Mesenchymal stem cell (in vitro differentiated cells and primary cell): ENCODE measurements around the gene KLK10.
A peak's percentile ranks its signal among the peaks of the same experiment; 100 is the strongest.

Experiments used
- DNase-seq: peaks from one replicate; pipeline ENCODE4 v3.0.0-alpha.2; 2013
- H2AFZ ChIP-seq: one replicate; pipeline ENCODE4 v1.6.1; 2013; ENCODE audit warnings: low read depth, mild to moderate bottlenecking, control low read depth, inconsistent platforms, low read length, moderate library complexity
- H2AK5ac ChIP-seq: 2 replicates; pipeline ENCODE4 v1.6.1; 2013; ENCODE audit warnings: low read length, moderate library complexity, mild to moderate bottlenecking, inconsistent platforms; ENCODE audit not compliant: severe bottlenecking
- H2BK120ac ChIP-seq: one replicate; pipeline ENCODE4 v1.6.1; 2013; ENCODE audit warnings: low read depth, mild to moderate bottlenecking, inconsistent platforms, low read length, moderate library complexity
- H2BK12ac ChIP-seq, 2 experiments: one replicate each; pipeline ENCODE4 v1.6.1; 2013; ENCODE audit warnings: inconsistent platforms in 2 of 2, low read length in 2 of 2, mild to moderate bottlenecking in 2 of 2, moderate library complexity in 2 of 2, control low read depth in 1 of 2
- H2BK15ac ChIP-seq: one replicate; pipeline ENCODE4 v1.6.1; 2013; ENCODE audit warnings: mild to moderate bottlenecking, low read depth, inconsistent platforms; ENCODE audit not compliant: poor library complexity, severe bottlenecking
- H2BK5ac ChIP-seq: 2 replicates; pipeline ENCODE4 v1.6.1; 2013; ENCODE audit warnings: low read depth, mild to moderate bottlenecking, low read length, control low read depth, inconsistent platforms; ENCODE audit not compliant: poor library complexity, severe bottlenecking
- H3K14ac ChIP-seq, 2 experiments: one replicate each; pipeline ENCODE4 v1.6.1; 2013; ENCODE audit warnings: inconsistent platforms in 2 of 2, low read length in 2 of 2, control low read depth in 1 of 2, mild to moderate bottlenecking in 1 of 2, moderate library complexity in 1 of 2
- H3K18ac ChIP-seq, 2 experiments: one replicate each; pipeline ENCODE4 v1.6.1; 2013; ENCODE audit warnings: inconsistent platforms in 2 of 2, low read length in 2 of 2, control low read depth in 1 of 2, low read depth in 1 of 2, mild to moderate bottlenecking in 1 of 2
- H3K23ac ChIP-seq, 2 experiments: one replicate each; pipeline ENCODE4 v1.6.1; 2013; ENCODE audit warnings: inconsistent platforms in 2 of 2, low read length in 2 of 2, mild to moderate bottlenecking in 2 of 2, moderate library complexity in 2 of 2, control low read depth in 1 of 2
- H3K27ac ChIP-seq: 2 replicates; pipeline ENCODE4 v1.5.1; 2013; ENCODE audit warnings: mild to moderate bottlenecking, moderate library complexity, low read length, control low read depth, inconsistent platforms; ENCODE audit not compliant: poor library complexity, severe bottlenecking
- H3K27me3 ChIP-seq, 2 experiments: 2 replicates each; pipeline versions ENCODE4 v1.6.1 to v1.7.0; 2013; ENCODE audit warnings: low read length in 2 of 2, mild to moderate bottlenecking in 2 of 2, moderate library complexity in 2 of 2, control low read depth in 1 of 2, inconsistent platforms in 1 of 2; ENCODE audit not compliant: control insufficient read depth in 1 of 2, insufficient read depth in 1 of 2
- H3K36me3 ChIP-seq, 2 experiments: 2 replicates each; pipeline versions ENCODE4 v1.6.1 to v1.7.0; 2013; ENCODE audit warnings: low read length in 2 of 2, control low read depth in 1 of 2, inconsistent platforms in 1 of 2, low read depth in 1 of 2, mild to moderate bottlenecking in 1 of 2; ENCODE audit not compliant: insufficient read depth in 2 of 2, control insufficient read depth in 1 of 2
- H3K4ac ChIP-seq, 2 experiments: one replicate each; pipeline ENCODE4 v1.6.1; 2013; ENCODE audit warnings: inconsistent platforms in 2 of 2, low read length in 2 of 2, mild to moderate bottlenecking in 2 of 2, moderate library complexity in 2 of 2, control low read depth in 1 of 2, low read depth in 1 of 2
- H3K4me1 ChIP-seq: 2 replicates; pipeline ENCODE4 v1.6.1; 2013; ENCODE audit warnings: low read depth, low read length, control low read depth; ENCODE audit not compliant: control insufficient read depth, insufficient read depth
- H3K4me2 ChIP-seq: 2 replicates; pipeline ENCODE4 v1.6.1; 2013; ENCODE audit warnings: low read length, mild to moderate bottlenecking, inconsistent platforms; ENCODE audit not compliant: poor library complexity, severe bottlenecking
- H3K4me3 ChIP-seq, 2 experiments: 2 replicates each; pipeline versions ENCODE4 v1.5.1 to v1.7.0; 2013; ENCODE audit warnings: low read length in 2 of 2, mild to moderate bottlenecking in 2 of 2, control low read depth in 1 of 2, low read depth in 1 of 2; ENCODE audit not compliant: insufficient read depth in 1 of 2
- H3K79me1 ChIP-seq: replicated peaks from 2 replicates; pipeline ENCODE4 v1.6.1; 2013; ENCODE audit warnings: mild to moderate bottlenecking, control low read depth, low read length, inconsistent platforms; ENCODE audit not compliant: poor library complexity, severe bottlenecking
- H3K9ac ChIP-seq: 2 replicates; pipeline ENCODE4 v1.7.0; 2013; ENCODE audit warnings: mild to moderate bottlenecking, low read length, moderate library complexity
- H3K9me3 ChIP-seq: 2 replicates; pipeline ENCODE4 v1.7.0; 2013; ENCODE audit warnings: mild to moderate bottlenecking, low read length; ENCODE audit not compliant: control insufficient read depth
- H4K8ac ChIP-seq: one replicate; pipeline ENCODE4 v1.6.1; 2013; ENCODE audit warnings: inconsistent platforms, mild to moderate bottlenecking, low read length, moderate library complexity
- H4K91ac ChIP-seq: one replicate; pipeline ENCODE4 v1.6.1; 2013; ENCODE audit warnings: mild to moderate bottlenecking, low read length, inconsistent platforms
- WGBS: methylation state at CpG from one replicate; pipeline ENCODE4 v1.1.7; 2013; ENCODE audit warnings: mixed read lengths; 5-methylcytosine and 5-hydroxymethylcytosine counted together

The KLK10 gene

GRCh38 chr19:50982186-50982585 lies 37.3 kb downstream of the KLK10 start:
- no peak overlapping the region for H3K14ac ChIP-seq
- H3K36me3 ChIP-seq, result no peaks in the 10 kb centered on the region
- H3K4me1 ChIP-seq, result no peaks in the 10 kb centered on the region
- no peak overlapping the region for H3K4me2 ChIP-seq
- H4K91ac ChIP-seq, result no peak overlapping the region
- H2AK5ac ChIP-seq, result no peak overlapping the region
- H3K4me3 ChIP-seq, result no peak overlapping the region
- H3K4ac ChIP-seq, result no peak overlapping the region
- no peaks in the 10 kb centered on the region for H3K79me1 ChIP-seq
- H3K18ac ChIP-seq, result no peak overlapping the region
- H2BK15ac ChIP-seq, result no peak overlapping the region
- no peak overlapping the region for H2BK12ac ChIP-seq
- no peak overlapping the region for H3K27ac ChIP-seq
- no peak for DNase-seq
- no peak overlapping the region for H3K9ac ChIP-seq
- H3K23ac ChIP-seq, result no peak overlapping the region
- H2BK120ac ChIP-seq, result no peak overlapping the region
- 79% methylated on average over 4 of the region's 4 CpGs for WGBS
- H4K8ac ChIP-seq, result no peak overlapping the region
- H3K27me3 ChIP-seq, result peaks cover 0 to 46% of the 10 kb centered on the region in 2 experiments
- H3K9me3 ChIP-seq, result no peaks in the 10 kb centered on the region
- no peak overlapping the region for H2AFZ ChIP-seq
- H2BK5ac ChIP-seq, result no peak overlapping the region

GRCh38 chr19:50981587-50982146 lies 37.8 kb downstream of the KLK10 start:
- H3K9me3 ChIP-seq, result no peaks in the 10 kb centered on the region
- H2BK12ac ChIP-seq, result no peak overlapping the region
- H3K27me3 ChIP-seq, result peaks cover 0 to 48% of the 10 kb centered on the region in 2 experiments
- no peak overlapping the region for H2AK5ac ChIP-seq
- no peak for DNase-seq
- no peak overlapping the region for H2AFZ ChIP-seq
- H3K4me2 ChIP-seq, result no peak overlapping the region
- no peak overlapping the region for H2BK120ac ChIP-seq
- no peak overlapping the region for H3K18ac ChIP-seq
- H2BK15ac ChIP-seq, result no peak overlapping the region
- no peak overlapping the region for H3K27ac ChIP-seq
- no peak overlapping the region for H3K4me3 ChIP-seq
- no peaks in the 10 kb centered on the region for H3K36me3 ChIP-seq
- H3K9ac ChIP-seq, result no peak overlapping the region
- H4K91ac ChIP-seq, result no peak overlapping the region
- H3K4ac ChIP-seq, result no peak overlapping the region
- WGBS, result 61% methylated on average over 11 of the region's 11 CpGs
- H3K79me1 ChIP-seq, result no peaks in the 10 kb centered on the region
- H3K14ac ChIP-seq, result no peak overlapping the region
- H4K8ac ChIP-seq, result no peak overlapping the region
- peak overlapping the region; percentile 24 for H2BK5ac ChIP-seq
- H3K23ac ChIP-seq, result no peak overlapping the region
- H3K4me1 ChIP-seq, result no peaks in the 10 kb centered on the region

DNA sequence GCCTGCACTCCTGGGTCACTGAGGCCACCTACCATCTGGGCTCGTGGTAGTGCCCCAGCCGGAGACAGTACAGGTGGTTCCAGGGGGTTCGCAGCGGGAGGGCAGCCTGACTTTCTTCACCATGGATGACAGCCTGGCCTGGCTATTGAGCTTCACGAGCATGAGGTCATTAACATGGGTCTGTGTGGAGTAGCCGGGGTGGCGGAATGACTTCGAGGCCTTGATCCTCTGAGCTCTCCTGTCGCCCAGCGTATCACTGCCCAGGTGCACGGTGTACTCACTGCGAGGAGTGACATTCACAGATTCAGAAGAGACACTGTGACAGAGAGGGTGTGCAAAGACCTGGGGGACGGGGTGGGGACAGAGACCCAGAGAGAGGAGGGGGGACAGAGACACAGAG lies 39.3 kb downstream of the KLK10 start:
- no peak overlapping the region for H3K4me3 ChIP-seq
- no peak overlapping the region for H3K4ac ChIP-seq
- H4K91ac ChIP-seq, result peak overlapping the region; percentile 39
- peaks cover 0 to 52% of the 10 kb centered on the region in 2 experiments for H3K27me3 ChIP-seq
- H3K14ac ChIP-seq, result no peak overlapping the region
- H2BK15ac ChIP-seq, result no peak overlapping the region
- H3K9me3 ChIP-seq, result no peaks in the 10 kb centered on the region
- H2BK5ac ChIP-seq, result no peak overlapping the region
- H2AK5ac ChIP-seq, result no peak overlapping the region
- H4K8ac ChIP-seq, result no peak overlapping the region
- no peak overlapping the region for H2BK120ac ChIP-seq
- no peak overlapping the region for H3K18ac ChIP-seq
- no peak overlapping the region for H3K23ac ChIP-seq
- H2AFZ ChIP-seq, result no peak overlapping the region
- H3K4me1 ChIP-seq, result no peaks in the 10 kb centered on the region
- no peak overlapping the region for H3K27ac ChIP-seq
- no peak overlapping the region for H3K9ac ChIP-seq
- no peak for DNase-seq
- H2BK12ac ChIP-seq, result no peak overlapping the region
- H3K79me1 ChIP-seq, result no peaks in the 10 kb centered on the region
- no peak overlapping the region for H3K4me2 ChIP-seq
- WGBS, result 58% methylated on average over 13 of the region's 13 CpGs
- H3K36me3 ChIP-seq, result no peaks in the 10 kb centered on the region

DNA sequence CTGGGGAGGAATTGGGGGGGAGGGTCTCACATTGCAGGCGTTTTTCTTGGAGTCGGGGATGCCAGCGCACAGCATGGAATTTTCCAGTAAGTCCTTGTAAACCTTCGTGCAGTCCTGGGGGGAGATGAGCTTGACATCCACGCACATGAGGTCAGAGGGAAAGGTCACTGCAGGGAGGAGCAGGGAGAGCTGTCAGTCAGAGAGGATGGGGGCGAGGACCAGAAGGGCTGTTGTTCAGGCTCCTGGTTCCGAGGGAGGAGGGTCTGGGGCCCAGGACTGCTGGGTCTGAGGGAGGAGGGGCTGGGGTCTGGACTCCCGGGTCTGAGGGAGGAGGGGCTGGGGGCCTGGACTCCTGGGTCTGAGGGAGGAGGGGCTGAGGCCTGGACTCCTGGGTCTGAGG lies 39.8 kb downstream of the KLK10 start:
- H3K4ac ChIP-seq, result no peak overlapping the region
- no peaks in the 10 kb centered on the region for H3K79me1 ChIP-seq
- H4K8ac ChIP-seq, result no peak overlapping the region
- no peak overlapping the region for H3K18ac ChIP-seq
- 42% methylated on average over 8 of the region's 8 CpGs for WGBS
- no peak overlapping the region for H3K4me2 ChIP-seq
- no peak for DNase-seq
- H3K14ac ChIP-seq, result no peak overlapping the region
- H3K27ac ChIP-seq, result no peak overlapping the region
- no peak overlapping the region for H3K9ac ChIP-seq
- peaks cover 0 to 48% of the 10 kb centered on the region in 2 experiments for H3K27me3 ChIP-seq
- no peaks in the 10 kb centered on the region for H3K36me3 ChIP-seq
- H3K4me3 ChIP-seq, result no peak overlapping the region
- H2BK120ac ChIP-seq, result no peak overlapping the region
- no peak overlapping the region for H4K91ac ChIP-seq
- H3K4me1 ChIP-seq, result no peaks in the 10 kb centered on the region
- H3K9me3 ChIP-seq, result no peaks in the 10 kb centered on the region
- H2BK15ac ChIP-seq, result no peak overlapping the region
- H3K23ac ChIP-seq, result no peak overlapping the region
- no peak overlapping the region for H2AK5ac ChIP-seq
- H2BK12ac ChIP-seq, result no peak overlapping the region
- H2BK5ac ChIP-seq, result no peak overlapping the region
- H2AFZ ChIP-seq, result no peak overlapping the region
